ENCODE measurements around the gene TDRD12. TPM values are rescaled to one million over a fixed set of nuclear protein-coding genes. Genes with fewer than 3 reads are reported as not detected.

Gene TDRD12
- total and polyA plus RNA-seq, 8 donors: 0.20 to 1.2 (median 0.50) TPM

DNA sequence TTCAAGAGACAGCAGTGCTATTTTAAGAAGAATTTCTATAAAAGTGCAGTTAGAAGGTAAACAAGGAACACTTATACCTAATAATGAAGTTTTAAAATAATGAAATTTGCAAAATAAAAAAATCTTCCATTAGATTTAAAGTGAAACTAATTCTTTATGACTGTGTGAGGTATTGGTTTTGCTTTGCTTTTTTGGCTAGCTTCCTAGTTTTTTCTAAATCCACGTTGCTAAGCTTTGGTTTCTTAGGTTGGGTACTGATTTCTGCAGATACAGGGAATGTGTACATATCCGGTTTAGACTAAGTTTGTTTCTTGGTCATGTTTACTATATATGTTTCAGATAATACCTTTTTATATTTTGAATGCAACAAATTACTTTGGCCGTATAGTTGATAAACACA is 90.2 kb downstream of the TDRD12 start:
- no peak overlapping the region for H3K27ac ChIP-seq
- no peaks in the 10 kb centered on the region for H3K9me3 ChIP-seq
- ATAC-seq (no peak), DNase-seq (no peak)
- no peak overlapping the region for H3K4me3 ChIP-seq
- peaks cover 0 to 8% of the 10 kb centered on the region in 2 donors for H3K27me3 ChIP-seq
- no peaks in the 10 kb centered on the region for H3K4me1 ChIP-seq
- no peak for TF ChIP-seq CTCF (IDR thresholded peaks at IDR 0.05)
- no peaks in the 10 kb centered on the region for H3K36me3 ChIP-seq
- intact Hi-C loops (cut with DNase I): no loop called here

- no peak for DNase-seq
- no peak for ATAC-seq
- TF ChIP-seq CTCF (IDR thresholded peaks at IDR 0.05): no peak
- Histone ChIP-seq H3K27ac (no peak overlapping the region), H3K4me3 (no peak overlapping the region), H3K36me3 (no peaks in the 10 kb centered on the region), H3K4me1 (no peaks in the 10 kb centered on the region), H3K9me3 (no peaks in the 10 kb centered on the region), H3K27me3 (peaks cover 0 to 8% of the 10 kb centered on the region in 2 donors)
- intact Hi-C loops (cut with DNase I): no loop called here
Observed at GRCh38 chr19:32810452-32810851, 90.9 kb downstream of the TDRD12 start.

- no peaks in the 10 kb centered on the region for H3K4me1 ChIP-seq
Observed at GRCh38 chr19:32811151-32811550, 91.6 kb downstream of the TDRD12 start.

GRCh38 chr19:32812036-32812435 is 92.5 kb downstream of the TDRD12 start:
- DNase-seq: no peak
- intact Hi-C loops (cut with DNase I): no loop called here

More at GRCh38 chr19:32811151-32811550, 91.6 kb downstream of the TDRD12 start:
- no peak for DNase-seq
- no peak for TF ChIP-seq CTCF (IDR thresholded peaks at IDR 0.05)
- H3K9me3 ChIP-seq: no peaks in the 10 kb centered on the region
- no peak overlapping the region for H3K27ac ChIP-seq
- ATAC-seq: no peak
- intact Hi-C loops (cut with DNase I): no loop called here
- H3K27me3 ChIP-seq: peaks cover 0 to 7% of the 10 kb centered on the region in 2 donors
- H3K36me3 ChIP-seq: no peaks in the 10 kb centered on the region
- H3K4me3 ChIP-seq: no peak overlapping the region

GRCh38 chr19:32812571-32812970 is 93.0 kb downstream of the TDRD12 start:
- Histone ChIP-seq H3K4me3 (no peak overlapping the region), H3K4me1 (no peaks in the 10 kb centered on the region), H3K36me3 (no peaks in the 10 kb centered on the region), H3K27me3 (no peaks in the 10 kb centered on the region), H3K9me3 (no peaks in the 10 kb centered on the region), H3K27ac (no peak overlapping the region)
- no peak for ATAC-seq
- intact Hi-C loops (cut with DNase I): no loop called here
- no peak for TF ChIP-seq CTCF (IDR thresholded peaks at IDR 0.05)
- no peak for DNase-seq

More at GRCh38 chr19:32812036-32812435, 92.5 kb downstream of the TDRD12 start:
- no peak for TF ChIP-seq CTCF (IDR thresholded peaks at IDR 0.05)
- no peaks in the 10 kb centered on the region for H3K36me3 ChIP-seq
- no peak overlapping the region for H3K27ac ChIP-seq
- no peak overlapping the region for H3K4me3 ChIP-seq
- no peak for ATAC-seq
- H3K9me3 ChIP-seq: no peaks in the 10 kb centered on the region
- no peaks in the 10 kb centered on the region for H3K4me1 ChIP-seq
- H3K27me3 ChIP-seq: no peaks in the 10 kb centered on the region

Data from left lung (tissue), 10 donors.